Measurements from ENCODE around the gene CREB3L2. TPM values are rescaled to one million over a fixed set of nuclear protein-coding genes. Genes with fewer than 3 reads are reported as not detected.
A peak's percentile ranks its signal among the peaks of the same experiment; 100 is the strongest.

CREB3L2 gene
- total and polyA plus RNA-seq, 10 of the 15 experiments (the other 5 are each of a cell fraction or from before 2014, with no cell fraction given), result 6.4 to 67.1 (median 26.2) TPM

DNA sequence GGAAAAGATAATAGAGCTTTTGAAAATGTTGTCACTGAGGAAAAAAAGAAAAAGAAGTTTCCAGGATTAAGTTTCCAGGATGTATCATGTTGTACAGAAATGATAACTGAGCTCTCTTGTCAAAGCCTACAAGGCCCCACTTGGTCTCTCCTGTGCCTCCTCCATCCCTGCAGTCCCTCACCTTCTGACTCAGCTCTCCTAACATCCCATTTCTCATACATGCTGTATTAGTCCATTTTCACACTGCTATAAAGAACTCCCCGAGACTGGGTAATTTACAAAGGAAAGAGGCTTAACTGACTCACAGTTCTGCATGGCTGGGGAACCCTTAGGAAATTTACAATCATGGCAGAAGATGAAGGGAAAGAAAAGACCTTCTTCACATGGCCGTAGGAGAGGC is 151.3 kb downstream of the CREB3L2 start (continued):
- no peak for TF ChIP-seq SUPT20H (IDR thresholded peaks at IDR 0.05; ENCODE audit: borderline replicate concordance, control insufficient read depth, low read depth, low read length)
- no peak for TF ChIP-seq RFX5 (IDR thresholded peaks at IDR 0.05; ENCODE audit: low read depth, low read length)
- no peak for TF ChIP-seq MYB (IDR thresholded peaks at IDR 0.05; ENCODE audit: borderline replicate concordance, low read depth, low read length)
- TF ChIP-seq, protein P1, sequence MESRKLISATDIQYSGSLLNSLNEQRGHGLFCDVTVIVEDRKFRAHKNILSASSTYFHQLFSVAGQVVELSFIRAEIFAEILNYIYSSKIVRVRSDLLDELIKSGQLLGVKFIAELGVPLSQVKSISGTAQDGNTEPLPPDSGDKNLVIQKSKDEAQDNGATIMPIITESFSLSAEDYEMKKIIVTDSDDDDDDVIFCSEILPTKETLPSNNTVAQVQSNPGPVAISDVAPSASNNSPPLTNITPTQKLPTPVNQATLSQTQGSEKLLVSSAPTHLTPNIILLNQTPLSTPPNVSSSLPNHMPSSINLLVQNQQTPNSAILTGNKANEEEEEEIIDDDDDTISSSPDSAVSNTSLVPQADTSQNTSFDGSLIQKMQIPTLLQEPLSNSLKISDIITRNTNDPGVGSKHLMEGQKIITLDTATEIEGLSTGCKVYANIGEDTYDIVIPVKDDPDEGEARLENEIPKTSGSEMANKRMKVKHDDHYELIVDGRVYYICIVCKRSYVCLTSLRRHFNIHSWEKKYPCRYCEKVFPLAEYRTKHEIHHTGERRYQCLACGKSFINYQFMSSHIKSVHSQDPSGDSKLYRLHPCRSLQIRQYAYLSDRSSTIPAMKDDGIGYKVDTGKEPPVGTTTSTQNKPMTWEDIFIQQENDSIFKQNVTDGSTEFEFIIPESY (IDR thresholded peaks at IDR 0.05), result no peak
- no peak for TF ChIP-seq BRCA1 (IDR thresholded peaks at IDR 0.05; ENCODE audit: low read depth, low read length)

DNA sequence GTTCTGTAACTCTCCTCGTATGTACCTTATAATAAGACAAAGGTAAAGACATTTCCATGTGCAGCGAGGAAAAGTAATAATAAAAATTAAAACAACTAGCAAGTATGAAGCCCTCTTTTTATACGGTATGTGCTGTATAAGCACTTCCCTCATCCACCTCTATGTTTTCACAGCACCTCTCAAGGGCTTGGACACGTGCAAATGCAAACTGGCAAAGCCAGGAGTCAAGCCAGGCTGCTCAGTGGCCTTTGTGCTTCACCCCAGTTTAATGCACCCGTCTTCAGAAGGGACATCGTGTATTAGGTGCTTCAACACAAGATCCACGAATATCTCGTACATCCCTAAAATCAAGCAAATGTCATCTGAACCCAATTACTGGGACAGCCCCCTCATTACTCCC is 153.8 kb downstream of the CREB3L2 start:
- peaks cover 1 to 14% of the 10 kb centered on the region in 2 experiments; a peak in 2 of 4 replicates for H3K27me3 ChIP-seq (replicated peaks in 1 of 2; ENCODE audit: control insufficient read depth in 2 of 2, insufficient read depth in 2 of 2, low read length in 1 of 2)
- SMC1A ChIA-PET (ENCODE audit: uncharacterized antibody, unreplicated experiment), result interaction anchor here (0.7 to 1.3 kb wide), 2 partner anchors 27 to 39 kb away, joined by 3 read pairs; no protein-coding TSS in a partner anchor
- ATAC-seq, result peak; percentile 5; the same call in 1 of the 3 replicates
- no peaks in the 10 kb centered on the region for H3K79me2 ChIP-seq (ENCODE audit: control insufficient read depth, insufficient read depth, low read length)
- H3K9ac ChIP-seq (ENCODE audit: control insufficient read depth, insufficient read depth, low read length), result no peak overlapping the region
- no peaks in the 10 kb centered on the region for H3K36me3 ChIP-seq (ENCODE audit: control insufficient read depth in 2 of 2, insufficient read depth in 2 of 2, low read length in 1 of 2)
- DNase-seq (ENCODE audit: low read depth, low spot score), result no peak
- no peaks in the 10 kb centered on the region; the same call in 2 of the 3 replicates for H3K9me3 ChIP-seq (replicated peaks; ENCODE audit: control insufficient read depth, insufficient read depth, low read length)
- H3K4me3 ChIP-seq, result no peak overlapping the region
- intact Hi-C loops (cut with micrococcal nuclease; ENCODE audit: unreplicated experiment) (no loop called here), in situ Hi-C loops (cut with MboI) (no loop called here)
- H3K4me1 ChIP-seq (ENCODE audit: control insufficient read depth, insufficient read depth, low read length), result no peaks in the 10 kb centered on the region
- H4K20me1 ChIP-seq (ENCODE audit: control insufficient read depth, insufficient read depth), result no peaks in the 10 kb centered on the region
- no peak overlapping the region for H3K4me2 ChIP-seq (ENCODE audit: control insufficient read depth, insufficient read depth)
- no peak for FAIRE-seq
- BruUV-seq (replicated peaks), result no TSS peak
- H3K27ac ChIP-seq (ENCODE audit: control insufficient read depth, insufficient read depth), result no peak overlapping the region
- WGBS (ENCODE audit: insufficient coverage, insufficient replicate concordance, low lambda C conversion rate, missing lambda C conversion rate), result 81% methylated on average over 8 of the region's 8 CpGs
- CTCF ChIA-PET, result interaction anchor here (1.5 kb wide), 1 partner anchor 43 kb away, joined by 3 read pairs; no protein-coding TSS in a partner anchor
- RAD21 ChIA-PET (ENCODE audit: unreplicated experiment), result interaction anchor here (0.9 to 1.2 kb wide), 3 partner anchors 40 to 93 kb away, joined by 3 to 5 read pairs (median 4); no protein-coding TSS in a partner anchor
- no peak overlapping the region for H2AFZ ChIP-seq (ENCODE audit: control insufficient read depth, low read depth, low read length)
- POLR2A ChIA-PET, result no interaction called here
- TF ChIP-seq, protein P2, sequence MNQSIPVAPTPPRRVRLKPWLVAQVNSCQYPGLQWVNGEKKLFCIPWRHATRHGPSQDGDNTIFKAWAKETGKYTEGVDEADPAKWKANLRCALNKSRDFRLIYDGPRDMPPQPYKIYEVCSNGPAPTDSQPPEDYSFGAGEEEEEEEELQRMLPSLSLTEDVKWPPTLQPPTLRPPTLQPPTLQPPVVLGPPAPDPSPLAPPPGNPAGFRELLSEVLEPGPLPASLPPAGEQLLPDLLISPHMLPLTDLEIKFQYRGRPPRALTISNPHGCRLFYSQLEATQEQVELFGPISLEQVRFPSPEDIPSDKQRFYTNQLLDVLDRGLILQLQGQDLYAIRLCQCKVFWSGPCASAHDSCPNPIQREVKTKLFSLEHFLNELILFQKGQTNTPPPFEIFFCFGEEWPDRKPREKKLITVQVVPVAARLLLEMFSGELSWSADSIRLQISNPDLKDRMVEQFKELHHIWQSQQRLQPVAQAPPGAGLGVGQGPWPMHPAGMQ (IDR thresholded peaks at IDR 0.05; ENCODE audit: borderline replicate concordance), result no peak
- no peak for TF ChIP-seq RFX5 (IDR thresholded peaks at IDR 0.05; ENCODE audit: low read depth, low read length)
- TF ChIP-seq KAT2A (conservative IDR thresholded peaks at IDR 0.05; ENCODE audit: control insufficient read depth, low read depth, low read length), result no peak
- TF ChIP-seq IKZF1 (conservative IDR thresholded peaks at IDR 0.05), result no peak
- TF ChIP-seq NFYA (IDR thresholded peaks at IDR 0.05; ENCODE audit: borderline replicate concordance, low read depth, low read length), result no peak
- TF ChIP-seq, protein P3, sequence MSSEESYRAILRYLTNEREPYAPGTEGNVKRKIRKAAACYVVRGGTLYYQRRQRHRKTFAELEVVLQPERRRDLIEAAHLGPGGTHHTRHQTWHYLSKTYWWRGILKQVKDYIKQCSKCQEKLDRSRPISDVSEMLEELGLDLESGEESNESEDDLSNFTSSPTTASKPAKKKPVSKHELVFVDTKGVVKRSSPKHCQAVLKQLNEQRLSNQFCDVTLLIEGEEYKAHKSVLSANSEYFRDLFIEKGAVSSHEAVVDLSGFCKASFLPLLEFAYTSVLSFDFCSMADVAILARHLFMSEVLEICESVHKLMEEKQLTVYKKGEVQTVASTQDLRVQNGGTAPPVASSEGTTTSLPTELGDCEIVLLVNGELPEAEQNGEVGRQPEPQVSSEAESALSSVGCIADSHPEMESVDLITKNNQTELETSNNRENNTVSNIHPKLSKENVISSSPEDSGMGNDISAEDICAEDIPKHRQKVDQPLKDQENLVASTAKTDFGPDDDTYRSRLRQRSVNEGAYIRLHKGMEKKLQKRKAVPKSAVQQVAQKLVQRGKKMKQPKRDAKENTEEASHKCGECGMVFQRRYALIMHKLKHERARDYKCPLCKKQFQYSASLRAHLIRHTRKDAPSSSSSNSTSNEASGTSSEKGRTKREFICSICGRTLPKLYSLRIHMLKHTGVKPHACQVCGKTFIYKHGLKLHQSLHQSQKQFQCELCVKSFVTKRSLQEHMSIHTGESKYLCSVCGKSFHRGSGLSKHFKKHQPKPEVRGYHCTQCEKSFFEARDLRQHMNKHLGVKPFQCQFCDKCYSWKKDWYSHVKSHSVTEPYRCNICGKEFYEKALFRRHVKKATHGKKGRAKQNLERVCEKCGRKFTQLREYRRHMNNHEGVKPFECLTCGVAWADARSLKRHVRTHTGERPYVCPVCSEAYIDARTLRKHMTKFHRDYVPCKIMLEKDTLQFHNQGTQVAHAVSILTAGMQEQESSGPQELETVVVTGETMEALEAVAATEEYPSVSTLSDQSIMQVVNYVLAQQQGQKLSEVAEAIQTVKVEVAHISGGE (CRISPR knock-in tag; IDR thresholded peaks at IDR 0.05), result no peak
- no peak for TF ChIP-seq SREBF2 (IDR thresholded peaks at IDR 0.05; ENCODE audit: low read length)
- no peak for TF ChIP-seq IRF4 (IDR thresholded peaks at IDR 0.05; ENCODE audit: low read depth, low read length)
- TF ChIP-seq, protein P4, sequence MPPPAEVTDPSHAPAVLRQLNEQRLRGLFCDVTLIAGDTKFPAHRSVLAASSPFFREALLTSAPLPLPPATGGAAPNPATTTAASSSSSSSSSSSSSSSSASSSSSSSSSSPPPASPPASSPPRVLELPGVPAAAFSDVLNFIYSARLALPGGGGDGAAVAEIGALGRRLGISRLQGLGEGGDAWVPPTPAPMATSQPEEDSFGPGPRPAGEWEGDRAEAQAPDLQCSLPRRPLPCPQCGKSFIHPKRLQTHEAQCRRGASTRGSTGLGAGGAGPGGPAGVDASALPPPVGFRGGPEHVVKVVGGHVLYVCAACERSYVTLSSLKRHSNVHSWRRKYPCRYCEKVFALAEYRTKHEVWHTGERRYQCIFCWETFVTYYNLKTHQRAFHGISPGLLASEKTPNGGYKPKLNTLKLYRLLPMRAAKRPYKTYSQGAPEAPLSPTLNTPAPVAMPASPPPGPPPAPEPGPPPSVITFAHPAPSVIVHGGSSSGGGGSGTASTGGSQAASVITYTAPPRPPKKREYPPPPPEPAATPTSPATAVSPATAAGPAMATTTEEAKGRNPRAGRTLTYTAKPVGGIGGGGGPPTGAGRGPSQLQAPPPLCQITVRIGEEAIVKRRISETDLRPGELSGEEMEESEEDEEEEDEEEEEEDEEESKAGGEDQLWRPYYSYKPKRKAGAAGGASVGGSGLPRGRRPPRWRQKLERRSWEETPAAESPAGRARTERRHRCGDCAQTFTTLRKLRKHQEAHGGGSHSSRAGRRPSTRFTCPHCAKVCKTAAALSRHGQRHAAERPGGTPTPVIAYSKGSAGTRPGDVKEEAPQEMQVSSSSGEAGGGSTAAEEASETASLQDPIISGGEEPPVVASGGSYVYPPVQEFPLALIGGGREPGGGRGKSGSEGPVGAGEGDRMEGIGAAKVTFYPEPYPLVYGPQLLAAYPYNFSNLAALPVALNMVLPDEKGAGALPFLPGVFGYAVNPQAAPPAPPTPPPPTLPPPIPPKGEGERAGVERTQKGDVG (CRISPR knock-in tag; IDR thresholded peaks at IDR 0.05), result no peak

Data from GM12878 (cell line).